Ascending aorta (tissue), 2 donors: ENCODE data around the gene NRXN3. TPM values are rescaled to one million over a fixed set of nuclear protein-coding genes. Genes with fewer than 3 reads are reported as not detected.
"Not testable (repeated sequence)": the region's sequence is repeated elsewhere in the genome, so short reads cannot be mapped to it uniquely, and the experiment has no call there.

Experiments
- DNase-seq, 2 donors: peaks; one replicate each; pipeline ENCODE4 v3.0.0-alpha.2; 2019; ENCODE audit warnings: low spot score in 2 of 2
- H3K27ac ChIP-seq, 2 donors: fragments of 200-600 bp; sonication (generic); one replicate each; pipeline ENCODE4 v1.5.1; 2016 to 2017; ENCODE audit warnings: mild to moderate bottlenecking in 1 of 2
- H3K27me3 ChIP-seq: fragments of 200-600 bp; sonication (generic); one replicate; pipeline ENCODE4 v1.5.1; 2017
- H3K36me3 ChIP-seq, 2 donors: fragments of 200-600 bp; sonication (generic); one replicate each; pipeline ENCODE4 v1.5.1; 2016
- H3K4me1 ChIP-seq, 2 donors: fragments of 200-600 bp; sonication (generic); one replicate each; pipeline ENCODE4 v1.5.1; 2016 to 2017; ENCODE audit warnings: mild to moderate bottlenecking in 1 of 2
- H3K4me3 ChIP-seq, 2 donors: fragments of 200-600 bp; sonication (generic); one replicate each; pipeline ENCODE4 v1.5.1; 2016 to 2017; ENCODE audit warnings: mild to moderate bottlenecking in 1 of 2
- H3K9me3 ChIP-seq, 2 donors: fragments of 200-600 bp; sonication (generic); one replicate each; pipeline ENCODE4 v1.5.1; 2016
- intact Hi-C: fragments of 100-400 bp; cut with DNase I; formaldehyde crosslinking; loops from one replicate; pipeline ENCODE4 v1.15.1; 2023
- total RNA-seq: library from RNA; depleted of rRNA; stranded (reverse); fragments of >200 nt; gene quantifications from one replicate; pipeline ENCODE4 v1.1.0, GENCODE V29; 2016
- TF ChIP-seq, protein P1 (sequence below), 3 experiments: fragments of 200-600 bp in 2 of 3; fragments of 450-650 bp in 1 of 3; sonication (generic) in 2 of 3; IDR thresholded peaks; one replicate each; pipeline ENCODE4 v1.5.1; 2016 to 2019; ENCODE audit warnings: antibody characterized with exemption in 3 of 3, mild to moderate bottlenecking in 1 of 3, moderate library complexity in 1 of 3

The NRXN3 gene
- total RNA-seq, 1 donor from 2014 or later: 21.0 TPM

DNA sequence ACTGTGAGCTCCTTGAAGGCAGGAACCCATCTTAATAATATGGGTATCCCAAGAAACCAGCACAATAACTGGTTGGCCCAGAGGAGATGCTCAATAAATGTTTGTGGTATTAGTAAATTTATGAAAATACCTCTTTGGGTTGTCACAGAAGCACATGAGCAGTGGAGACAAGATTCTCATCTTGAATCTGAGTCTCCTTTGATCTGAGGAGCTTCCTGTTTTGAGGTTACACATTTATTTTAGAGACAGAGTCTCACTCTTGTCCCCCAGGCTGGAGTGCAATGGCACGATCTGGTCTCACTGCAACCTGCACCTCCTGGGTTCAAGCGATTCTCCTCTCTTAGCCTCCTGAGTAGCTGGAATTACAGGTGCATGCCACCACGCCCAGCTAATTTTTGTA, 247.4 kb downstream of the NRXN3 start:
- H3K9me3 ChIP-seq: no peaks in the 10 kb centered on the region
- DNase-seq: no peak
- TF ChIP-seq, protein P1, sequence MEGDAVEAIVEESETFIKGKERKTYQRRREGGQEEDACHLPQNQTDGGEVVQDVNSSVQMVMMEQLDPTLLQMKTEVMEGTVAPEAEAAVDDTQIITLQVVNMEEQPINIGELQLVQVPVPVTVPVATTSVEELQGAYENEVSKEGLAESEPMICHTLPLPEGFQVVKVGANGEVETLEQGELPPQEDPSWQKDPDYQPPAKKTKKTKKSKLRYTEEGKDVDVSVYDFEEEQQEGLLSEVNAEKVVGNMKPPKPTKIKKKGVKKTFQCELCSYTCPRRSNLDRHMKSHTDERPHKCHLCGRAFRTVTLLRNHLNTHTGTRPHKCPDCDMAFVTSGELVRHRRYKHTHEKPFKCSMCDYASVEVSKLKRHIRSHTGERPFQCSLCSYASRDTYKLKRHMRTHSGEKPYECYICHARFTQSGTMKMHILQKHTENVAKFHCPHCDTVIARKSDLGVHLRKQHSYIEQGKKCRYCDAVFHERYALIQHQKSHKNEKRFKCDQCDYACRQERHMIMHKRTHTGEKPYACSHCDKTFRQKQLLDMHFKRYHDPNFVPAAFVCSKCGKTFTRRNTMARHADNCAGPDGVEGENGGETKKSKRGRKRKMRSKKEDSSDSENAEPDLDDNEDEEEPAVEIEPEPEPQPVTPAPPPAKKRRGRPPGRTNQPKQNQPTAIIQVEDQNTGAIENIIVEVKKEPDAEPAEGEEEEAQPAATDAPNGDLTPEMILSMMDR (IDR thresholded peaks at IDR 0.05): no peak
- no peaks in the 10 kb centered on the region for H3K36me3 ChIP-seq
- intact Hi-C loops: no loop called here
- no peaks in the 10 kb centered on the region for H3K4me1 ChIP-seq
- H3K27me3 ChIP-seq: no peaks in the 10 kb centered on the region
- H3K27ac ChIP-seq: no peak overlapping the region
- H3K4me3 ChIP-seq: no peak overlapping the region

DNA sequence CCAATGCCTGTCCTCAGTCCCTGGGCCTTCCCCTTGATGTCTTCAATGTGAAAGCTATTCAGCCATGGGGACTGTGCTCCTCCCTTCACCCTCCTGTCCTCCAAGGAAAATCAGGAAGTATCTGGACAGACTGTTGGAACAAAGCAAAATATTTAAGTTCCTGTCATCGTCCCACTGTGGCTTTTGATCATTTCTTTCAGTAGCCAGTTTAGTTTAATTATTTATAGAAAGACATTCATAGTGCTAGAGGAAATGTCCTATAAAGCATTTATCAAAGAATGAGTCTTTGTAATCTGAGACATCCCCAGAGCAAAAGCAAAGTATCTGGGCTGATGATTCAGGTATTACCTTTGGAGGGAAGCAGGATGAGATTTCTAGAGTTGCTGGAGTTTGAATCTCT, 254.1 kb downstream of the NRXN3 start:
- no peak for DNase-seq
- TF ChIP-seq, protein P1 (IDR thresholded peaks at IDR 0.05): no peak
- Histone ChIP-seq H3K4me1 (no peaks in the 10 kb centered on the region), H3K27ac (no peak overlapping the region), H3K4me3 (no peak overlapping the region), H3K9me3 (no peaks in the 10 kb centered on the region), H3K27me3 (no peaks in the 10 kb centered on the region), H3K36me3 (no peaks in the 10 kb centered on the region)
- intact Hi-C loops: no loop called here

DNA sequence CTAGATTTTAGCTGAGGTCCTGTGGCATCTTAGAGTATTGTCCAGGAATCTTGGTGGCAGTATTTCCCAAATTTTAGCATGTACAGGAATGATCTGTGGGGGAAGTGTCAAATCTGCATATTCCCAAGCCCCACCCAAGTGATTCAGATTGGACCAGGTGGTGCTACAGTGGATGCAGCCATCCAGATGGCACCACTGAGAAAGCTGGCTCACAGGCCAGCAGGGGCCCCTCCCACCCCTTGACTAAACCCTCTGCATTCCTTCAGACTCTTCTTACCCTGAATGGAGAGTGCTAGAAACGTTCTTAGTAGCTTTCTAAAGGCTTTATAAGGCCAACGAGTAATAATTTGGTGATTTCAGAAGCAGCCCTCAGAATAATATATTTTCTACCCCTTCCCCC, 255.2 kb downstream of the NRXN3 start:
- Histone ChIP-seq H3K36me3 (no peaks in the 10 kb centered on the region), H3K4me1 (no peaks in the 10 kb centered on the region), H3K27ac (no peak overlapping the region), H3K27me3 (no peaks in the 10 kb centered on the region), H3K9me3 (no peaks in the 10 kb centered on the region), H3K4me3 (no peak overlapping the region)
- DNase-seq: no peak
- TF ChIP-seq, protein P1 (IDR thresholded peaks at IDR 0.05): no peak
- intact Hi-C loops: no loop called here

DNA sequence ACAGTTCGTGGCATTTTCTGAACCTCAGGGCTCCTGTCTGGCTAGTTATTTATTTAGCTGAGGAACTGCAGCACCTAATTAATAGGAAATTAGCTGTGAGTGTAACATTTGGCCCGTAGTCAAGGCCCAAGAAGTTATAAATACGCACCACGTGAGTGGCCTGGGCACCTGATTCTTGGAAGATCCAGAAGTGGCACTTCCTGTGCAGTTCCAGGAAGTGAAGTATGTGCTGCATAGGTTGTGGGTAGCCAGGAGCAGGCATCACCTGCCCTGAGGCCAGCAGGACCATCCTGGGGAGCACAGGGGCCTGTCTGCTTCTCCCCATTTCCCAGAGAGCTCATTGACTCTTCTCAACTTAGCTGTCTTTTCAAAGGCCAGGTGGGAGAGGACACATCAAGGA, 255.6 kb downstream of the NRXN3 start:
- intact Hi-C loops: no loop called here
- Histone ChIP-seq H3K9me3 (no peaks in the 10 kb centered on the region), H3K27ac (no peak overlapping the region), H3K36me3 (no peaks in the 10 kb centered on the region), H3K4me3 (no peak overlapping the region), H3K27me3 (no peaks in the 10 kb centered on the region), H3K4me1 (no peaks in the 10 kb centered on the region)
- DNase-seq: no peak
- TF ChIP-seq, protein P1 (IDR thresholded peaks at IDR 0.05): no peak

DNA sequence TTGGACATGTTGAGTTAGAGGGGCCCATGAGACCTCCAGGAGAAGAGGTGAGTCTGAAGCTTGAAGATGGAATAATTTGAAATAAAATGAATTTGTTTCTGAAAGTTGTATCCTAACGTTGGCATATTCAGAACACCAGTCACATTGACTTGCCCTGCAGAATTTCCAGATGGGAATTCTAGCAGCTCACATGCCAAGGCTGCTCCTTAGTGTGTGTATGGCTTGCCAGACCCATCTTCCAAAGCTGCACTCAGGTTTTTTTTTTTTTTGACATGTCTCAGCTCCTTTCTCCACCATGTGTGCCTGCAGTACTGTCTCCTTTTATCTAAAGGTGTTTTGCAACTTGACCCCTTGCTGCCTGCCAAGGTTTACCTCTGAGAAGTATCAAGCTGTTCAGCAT, 261.9 kb downstream of the NRXN3 start:
- Histone ChIP-seq H3K36me3 (no peaks in the 10 kb centered on the region), H3K27me3 (no peaks in the 10 kb centered on the region), H3K4me1 (no peaks in the 10 kb centered on the region), H3K9me3 (no peaks in the 10 kb centered on the region), H3K27ac (no peak overlapping the region), H3K4me3 (no peak overlapping the region)
- intact Hi-C loops: no loop called here
- TF ChIP-seq, protein P1 (IDR thresholded peaks at IDR 0.05): no peak
- DNase-seq: no peak

DNA sequence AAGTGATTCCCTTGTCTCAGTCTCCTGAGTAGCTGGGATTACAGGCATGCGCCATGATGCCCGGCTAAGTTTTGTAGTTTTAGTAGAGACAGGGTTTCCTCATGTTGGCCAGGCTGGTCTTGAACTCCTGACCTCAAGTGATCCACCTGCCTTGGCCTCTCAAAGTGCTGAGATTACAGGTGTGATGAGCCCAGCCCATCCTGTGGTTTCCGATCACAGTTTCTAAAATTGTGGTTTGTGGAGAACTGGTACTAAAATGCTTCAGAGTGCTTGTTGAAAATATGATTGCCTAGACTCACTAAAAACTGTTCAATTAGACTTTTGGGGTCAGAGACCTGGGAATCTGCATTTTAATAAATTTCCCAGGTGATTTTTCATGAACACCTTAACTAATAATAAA, 267.3 kb downstream of the NRXN3 start:
- DNase-seq, intact Hi-C loops, H3K4me1 ChIP-seq, H3K4me3 ChIP-seq, H3K27ac ChIP-seq, H3K27me3 ChIP-seq, H3K9me3 ChIP-seq, H3K36me3 ChIP-seq: not testable (repeated sequence)
